Breast epithelium (tissue), 3 donors: ENCODE data around the gene IER5L.

Source experiments
- CTCF ChIP-seq, 3 donors: fragments of 450-650 bp; IDR thresholded peaks; one replicate each; pipeline ENCODE4 v1.5.1; 2016 to 2017; ENCODE audit warnings: antibody characterized with exemption in 3 of 3, mild to moderate bottlenecking in 3 of 3, moderate library complexity in 3 of 3
- POLR2AphosphoS5 ChIP-seq, 3 donors: sonication (generic); formaldehyde crosslinking; IDR thresholded peaks; one replicate each; pipeline ENCODE4 v1.6.1; 2017; ENCODE audit warnings: antibody characterized with exemption in 3 of 3

- TF ChIP-seq CTCF (IDR thresholded peaks at IDR 0.05) (no peak), POLR2AphosphoS5 (IDR thresholded peaks at IDR 0.05) (no peak)
Measured at GRCh38 chr9:129220771-129221170, 42.7 kb upstream of the IER5L start.
